NCI-H2029 (cell line): ENCODE results near the gene TMEM117.
"Not testable (repeated sequence)": the region's sequence is repeated elsewhere in the genome, so short reads cannot be mapped to it uniquely, and the experiment has no call there.

Experiments
- DNase-seq: peaks from one replicate; lab custom pipeline; 2025; lab: John Stamatoyannopoulos, UW

TMEM117 gene

GRCh38 chr12:43841253-43841652 lies 5.4 kb downstream of the TMEM117 start:
- no peak for DNase-seq

DNA sequence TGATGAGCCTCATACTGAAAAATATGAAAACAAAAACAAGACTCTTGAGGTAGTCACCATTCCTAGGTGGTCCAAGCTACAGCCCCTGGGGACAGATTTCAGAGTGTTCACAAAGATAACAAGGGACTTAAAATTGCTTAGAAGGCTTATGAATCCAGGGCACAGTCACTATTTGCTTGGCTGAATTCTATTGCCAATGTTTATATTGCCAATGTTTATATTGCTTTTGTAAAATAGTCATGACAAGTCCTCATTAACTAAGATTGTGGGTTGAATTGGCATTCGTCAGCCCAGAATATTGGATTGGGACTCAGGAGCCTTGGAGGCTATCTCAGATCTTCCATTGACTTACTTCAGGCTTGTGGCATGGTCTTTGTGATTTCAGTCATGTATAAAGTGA lies 6.4 kb downstream of the TMEM117 start:
- DNase-seq = no peak

- DNase-seq = not testable (repeated sequence)
These were observed 11.7 kb downstream of the TMEM117 start for GRCh38 chr12:43847425-43848225.

- DNase-seq = no peak
These were observed 12.3 kb downstream of the TMEM117 start for GRCh38 chr12:43848226-43848507.

DNA sequence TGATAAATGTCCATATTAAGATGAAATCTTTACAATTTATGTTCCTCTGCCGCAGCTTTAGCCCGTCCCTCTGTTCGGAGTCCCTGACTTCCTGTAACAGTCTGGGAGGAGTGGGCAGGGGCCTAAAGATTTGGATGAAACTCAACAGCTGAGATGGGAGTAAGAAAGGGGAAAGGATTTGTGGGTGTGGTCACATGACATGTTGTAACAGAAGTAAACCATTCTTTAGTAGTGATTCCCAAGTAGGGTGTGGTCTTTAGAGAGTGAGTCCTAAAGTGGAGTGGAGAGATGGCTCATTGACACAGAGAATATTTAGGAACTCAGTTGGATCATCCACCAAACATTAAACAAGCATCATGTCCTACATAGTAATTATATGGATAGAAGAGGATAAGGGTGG lies 12.9 kb downstream of the TMEM117 start:
- no peak for DNase-seq

DNA sequence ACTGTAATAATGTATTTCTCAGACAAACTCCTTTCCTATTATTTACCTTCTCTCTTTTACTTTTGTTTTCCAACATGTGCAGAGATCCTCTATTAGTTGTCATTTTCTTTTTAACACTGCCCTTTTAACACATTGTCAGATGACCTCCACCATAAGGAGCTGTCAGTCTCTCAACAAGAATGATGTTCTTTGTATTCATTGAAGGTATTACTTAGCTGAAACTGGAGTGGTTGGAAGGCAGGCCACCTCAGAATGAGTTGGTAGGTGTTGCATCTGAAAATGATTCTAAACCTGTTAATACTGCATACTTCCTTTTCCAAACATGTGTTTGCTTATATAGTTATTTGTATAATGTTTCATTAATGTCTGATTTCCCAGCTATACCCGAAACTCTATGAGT lies 16.9 kb downstream of the TMEM117 start:
- no peak for DNase-seq

GRCh38 chr12:43856972-43857371 lies 21.1 kb downstream of the TMEM117 start:
- DNase-seq = no peak

GRCh38 chr12:43858096-43858495 lies 22.2 kb downstream of the TMEM117 start:
- no peak for DNase-seq

DNA sequence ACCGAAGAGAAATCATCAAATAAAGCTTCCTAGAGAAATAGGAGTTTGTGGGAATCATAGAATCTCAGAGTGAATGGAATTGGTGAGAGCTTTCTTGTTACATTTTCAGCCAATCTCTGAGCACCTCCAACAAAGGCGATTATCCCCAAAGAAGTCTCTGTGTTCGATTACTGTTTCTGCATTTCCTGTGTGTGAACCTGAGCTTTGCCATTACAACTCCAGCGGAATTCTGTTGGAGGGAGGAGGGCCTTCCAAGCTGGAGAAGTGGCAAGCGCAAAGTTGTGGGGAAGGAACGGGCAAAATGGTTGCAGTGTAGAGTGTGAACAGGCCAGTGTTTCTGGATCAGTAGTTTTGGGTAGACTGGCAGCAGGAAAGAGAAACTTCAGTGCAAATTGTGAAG lies 23.1 kb downstream of the TMEM117 start:
- no peak for DNase-seq

DNA sequence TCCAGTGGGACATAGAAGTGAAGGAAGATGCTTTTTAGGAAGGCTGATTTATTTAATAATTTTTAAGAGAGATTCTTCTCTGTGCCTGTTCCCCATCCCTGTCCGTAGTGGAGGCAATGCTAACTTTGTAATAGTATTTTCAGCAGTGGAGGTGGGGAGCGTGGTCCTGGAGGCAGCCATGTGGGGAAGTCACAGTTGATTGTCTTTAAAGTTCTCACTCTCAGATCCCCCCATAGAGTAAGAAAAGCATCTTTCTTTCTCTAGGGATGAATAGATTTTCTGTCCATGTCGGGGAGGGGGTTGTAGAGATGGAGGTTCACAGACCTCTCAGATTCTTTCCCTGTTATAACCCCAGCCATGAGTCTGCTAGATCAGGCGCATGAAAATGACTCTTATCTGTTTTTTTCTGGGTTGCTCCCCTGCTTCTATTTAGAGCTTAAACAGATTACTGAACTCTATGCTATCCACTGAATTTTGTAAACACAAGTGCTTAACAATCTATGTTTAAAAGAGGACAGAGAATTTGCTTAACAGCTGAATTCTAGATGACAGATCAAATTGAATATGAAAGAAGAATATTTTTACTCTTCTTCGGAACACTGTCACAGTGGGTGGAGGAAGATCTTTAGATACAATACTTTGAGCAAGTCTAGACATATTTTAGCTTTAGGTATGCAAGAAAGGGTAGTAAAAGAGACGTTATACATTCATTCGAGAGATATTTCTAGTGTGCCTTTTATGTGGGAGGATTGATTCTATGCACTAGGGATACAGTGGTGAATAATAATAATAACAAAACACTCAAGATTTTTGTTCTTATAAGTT lies 25.3 kb downstream of the TMEM117 start:
- DNase-seq = no peak

DNA sequence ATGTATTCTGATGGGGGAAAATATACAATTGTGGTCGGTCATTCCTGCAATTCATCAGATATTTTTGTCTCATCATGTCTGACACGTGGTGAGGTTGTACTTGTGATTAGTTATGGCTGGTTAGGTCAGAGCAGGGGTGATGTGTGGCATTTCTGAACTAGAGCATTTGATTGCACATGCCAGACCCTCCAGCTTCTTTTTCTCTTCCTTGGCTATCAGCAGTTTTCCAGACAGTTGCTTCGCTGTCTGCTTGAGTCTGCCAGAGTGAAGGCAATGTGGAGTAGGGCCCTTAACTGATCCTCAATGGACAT lies 25.9 kb downstream of the TMEM117 start:
- no peak for DNase-seq

GRCh38 chr12:43863770-43864366 lies 28.0 kb downstream of the TMEM117 start:
- no peak for DNase-seq

GRCh38 chr12:43864557-43864956 lies 28.7 kb downstream of the TMEM117 start:
- not testable (repeated sequence) for DNase-seq

GRCh38 chr12:43869184-43869583 lies 33.3 kb downstream of the TMEM117 start:
- DNase-seq = no peak

- DNase-seq = not testable (repeated sequence)
These were observed 33.9 kb downstream of the TMEM117 start for GRCh38 chr12:43869765-43870164.

GRCh38 chr12:43871258-43871657 lies 35.4 kb downstream of the TMEM117 start:
- not testable (repeated sequence) for DNase-seq

GRCh38 chr12:43872396-43872795 lies 36.5 kb downstream of the TMEM117 start:
- no peak for DNase-seq

GRCh38 chr12:43878050-43878449 lies 42.2 kb downstream of the TMEM117 start:
- no peak for DNase-seq

- DNase-seq = no peak
These were observed 44.7 kb downstream of the TMEM117 start for GRCh38 chr12:43880547-43880946.

GRCh38 chr12:43882578-43883178 lies 46.8 kb downstream of the TMEM117 start:
- peak; percentile 32 for DNase-seq

DNA sequence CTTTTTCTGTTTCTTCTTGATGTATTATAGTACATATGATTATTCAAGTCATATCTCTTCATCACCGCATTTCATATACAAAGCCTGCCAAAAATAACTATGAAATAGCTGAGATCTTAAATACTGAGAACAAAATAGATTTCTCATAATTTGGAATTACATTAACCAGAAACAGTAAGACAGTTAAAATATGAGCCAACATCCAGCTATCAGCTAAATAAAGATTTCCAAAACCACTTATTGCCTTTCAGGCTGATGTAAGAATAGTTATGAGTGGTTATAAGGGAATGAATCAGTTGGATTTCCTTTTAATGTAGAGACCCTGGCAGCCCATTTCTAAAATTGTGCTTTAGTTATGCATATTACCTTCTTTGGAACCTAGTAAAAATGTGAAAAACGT lies 47.4 kb downstream of the TMEM117 start:
- no peak for DNase-seq

GRCh38 chr12:43883748-43884147 lies 47.9 kb downstream of the TMEM117 start:
- no peak for DNase-seq
